Fibroblast of skin of right biceps (primary cell): ENCODE data around the gene LAMA3.
A peak's percentile ranks its signal among the peaks of the same experiment; 100 is the strongest.

Source experiments
- DNase-seq: peaks from one replicate; pipeline ENCODE4 v3.0.0-alpha.2; 2013

Gene LAMA3

GRCh38 chr18:23855721-23856120 is 166.5 kb downstream of the LAMA3 start:
- no peak for DNase-seq

GRCh38 chr18:23856466-23857163 is 167.4 kb downstream of the LAMA3 start:
- DNase-seq, result no peak

GRCh38 chr18:23857164-23857552 is 167.9 kb downstream of the LAMA3 start:
- DNase-seq, result no peak

DNA sequence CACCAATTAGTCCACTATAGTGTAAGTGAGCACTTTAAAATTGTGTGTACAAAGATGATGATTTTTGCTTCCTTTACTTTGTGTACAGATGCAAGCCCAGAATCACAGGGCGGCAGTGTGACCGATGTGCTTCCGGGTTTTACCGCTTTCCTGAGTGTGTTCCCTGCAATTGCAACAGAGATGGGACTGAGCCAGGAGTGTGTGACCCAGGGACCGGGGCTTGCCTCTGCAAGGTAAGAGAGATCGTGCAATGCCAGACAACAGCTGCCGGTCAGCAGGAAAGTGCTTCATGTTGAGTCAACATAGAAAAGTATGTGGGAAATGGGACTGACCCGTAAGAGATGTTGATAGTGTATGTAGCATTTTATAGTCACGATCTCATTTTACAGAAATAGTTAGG is 168.5 kb downstream of the LAMA3 start:
- no peak for DNase-seq

- no peak for DNase-seq
Measured at GRCh38 chr18:23859466-23860336, 170.4 kb downstream of the LAMA3 start.

- no peak for DNase-seq
Measured at GRCh38 chr18:23861326-23861725, 172.1 kb downstream of the LAMA3 start.

DNA sequence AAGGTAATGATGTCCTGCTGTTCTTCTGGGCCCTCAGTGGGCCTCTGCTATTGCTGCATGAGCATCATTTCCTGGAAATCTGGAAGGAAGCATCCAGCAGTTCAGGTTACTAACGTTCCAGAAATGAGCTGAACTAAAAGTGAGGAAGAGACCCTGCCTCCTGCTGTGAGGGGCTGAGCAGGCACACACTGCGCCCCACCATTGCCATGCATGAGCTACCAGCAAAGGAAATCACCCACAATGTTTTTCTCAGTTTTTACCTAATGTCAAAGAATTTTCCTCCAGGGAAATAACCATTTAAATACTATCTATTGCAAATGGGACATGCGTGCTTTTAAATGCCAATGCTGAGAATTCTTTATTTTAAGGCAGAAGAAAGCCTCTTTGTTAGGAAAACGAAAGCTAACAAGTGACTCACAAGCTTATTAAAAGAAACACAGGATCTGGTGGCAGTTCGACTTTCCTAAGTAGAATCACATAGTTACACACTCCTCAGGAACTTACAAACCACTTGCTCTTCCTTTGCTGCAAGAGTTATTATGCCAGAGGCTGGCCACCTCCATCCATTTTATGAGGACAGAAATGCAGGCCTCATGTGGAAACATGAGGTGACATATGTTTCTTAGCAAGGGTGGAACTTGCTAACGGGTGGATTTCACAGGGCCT is 172.7 kb downstream of the LAMA3 start:
- DNase-seq, result peak; percentile 77

GRCh38 chr18:23864624-23865023 is 175.4 kb downstream of the LAMA3 start:
- DNase-seq, result no peak

DNA sequence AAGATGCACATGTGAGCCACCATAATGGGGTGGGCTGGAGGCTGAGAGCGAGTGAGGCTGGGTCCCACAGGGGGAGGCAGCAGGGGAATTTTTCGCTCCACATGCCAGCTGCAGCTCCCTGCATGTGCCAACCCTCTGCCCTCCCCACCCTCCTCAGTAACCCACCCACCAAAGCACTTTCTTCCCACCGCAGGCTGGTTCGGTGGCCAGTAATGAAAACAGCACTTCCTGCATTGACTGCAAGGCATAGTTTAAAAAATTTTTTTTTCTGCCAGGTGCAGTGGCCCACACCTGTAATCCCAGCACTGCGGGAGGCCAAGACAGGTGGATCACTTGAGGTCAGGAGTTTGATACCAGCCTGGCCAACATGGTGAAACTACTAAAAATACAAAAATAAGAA is 177.8 kb downstream of the LAMA3 start:
- no peak for DNase-seq

DNA sequence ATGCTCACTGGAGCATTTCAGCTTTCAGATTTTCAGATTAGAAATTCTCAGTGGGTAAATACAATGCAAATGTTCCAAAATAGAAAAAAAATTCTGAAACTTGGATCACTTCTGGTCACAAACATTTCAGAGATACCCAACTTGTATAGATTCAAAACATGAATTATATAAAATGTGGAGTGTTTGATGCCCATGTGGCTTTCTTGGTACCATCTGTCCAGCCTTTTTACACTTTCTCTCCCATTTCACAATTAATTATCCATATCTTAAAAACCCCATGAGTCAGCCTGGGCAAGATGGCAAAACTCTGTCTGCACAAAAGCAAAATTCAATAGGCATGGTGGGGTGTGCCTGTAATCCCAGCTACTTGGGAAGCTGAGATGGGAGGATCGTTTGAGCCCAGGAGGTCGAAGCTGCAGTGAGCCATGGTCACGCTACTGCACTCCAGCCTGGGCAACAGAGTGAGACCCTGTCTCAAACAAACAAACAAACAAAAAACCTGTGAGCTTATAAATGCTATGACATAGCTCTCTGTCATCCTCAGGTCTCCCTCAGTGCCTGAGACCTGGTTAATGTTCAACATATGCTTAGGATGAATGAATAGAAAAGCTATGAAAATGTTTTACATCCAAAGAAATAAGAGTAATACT is 179.0 kb downstream of the LAMA3 start:
- no peak for DNase-seq

DNA sequence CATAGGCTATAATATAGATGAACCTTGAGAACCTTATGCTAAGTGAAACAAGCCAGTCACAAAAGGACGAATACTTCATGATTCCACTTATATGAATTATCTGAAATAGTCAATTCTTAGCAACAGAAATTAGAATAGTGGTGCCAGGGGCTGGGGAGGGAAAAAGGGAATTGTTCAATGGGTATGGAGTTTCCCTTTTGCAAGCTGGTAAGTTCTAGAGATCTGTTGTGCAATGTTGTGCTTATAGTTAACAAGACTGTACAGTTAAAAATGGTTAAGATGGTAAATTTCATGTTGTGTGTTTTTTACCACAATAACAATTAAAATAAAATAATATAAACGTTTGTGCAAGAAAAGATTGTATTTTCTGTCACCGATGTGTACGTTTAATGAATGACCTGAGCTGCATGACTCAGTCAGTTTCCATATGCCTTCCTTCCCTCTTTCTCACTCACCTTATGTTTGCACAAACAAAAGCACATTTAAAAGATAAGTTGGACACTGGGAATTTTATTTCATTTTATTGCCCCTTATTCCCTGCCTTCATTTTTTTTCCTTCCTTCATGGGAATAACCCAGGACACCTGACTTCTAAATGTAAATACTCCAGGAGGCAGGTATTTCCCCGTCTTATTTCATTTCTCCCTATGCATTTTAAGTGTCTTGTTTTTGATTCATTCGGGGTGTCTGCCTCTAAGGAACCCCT is 181.6 kb downstream of the LAMA3 start:
- DNase-seq, result no peak

- peak; percentile 50 for DNase-seq
Measured at GRCh38 chr18:23871410-23871809, 182.2 kb downstream of the LAMA3 start.

DNA sequence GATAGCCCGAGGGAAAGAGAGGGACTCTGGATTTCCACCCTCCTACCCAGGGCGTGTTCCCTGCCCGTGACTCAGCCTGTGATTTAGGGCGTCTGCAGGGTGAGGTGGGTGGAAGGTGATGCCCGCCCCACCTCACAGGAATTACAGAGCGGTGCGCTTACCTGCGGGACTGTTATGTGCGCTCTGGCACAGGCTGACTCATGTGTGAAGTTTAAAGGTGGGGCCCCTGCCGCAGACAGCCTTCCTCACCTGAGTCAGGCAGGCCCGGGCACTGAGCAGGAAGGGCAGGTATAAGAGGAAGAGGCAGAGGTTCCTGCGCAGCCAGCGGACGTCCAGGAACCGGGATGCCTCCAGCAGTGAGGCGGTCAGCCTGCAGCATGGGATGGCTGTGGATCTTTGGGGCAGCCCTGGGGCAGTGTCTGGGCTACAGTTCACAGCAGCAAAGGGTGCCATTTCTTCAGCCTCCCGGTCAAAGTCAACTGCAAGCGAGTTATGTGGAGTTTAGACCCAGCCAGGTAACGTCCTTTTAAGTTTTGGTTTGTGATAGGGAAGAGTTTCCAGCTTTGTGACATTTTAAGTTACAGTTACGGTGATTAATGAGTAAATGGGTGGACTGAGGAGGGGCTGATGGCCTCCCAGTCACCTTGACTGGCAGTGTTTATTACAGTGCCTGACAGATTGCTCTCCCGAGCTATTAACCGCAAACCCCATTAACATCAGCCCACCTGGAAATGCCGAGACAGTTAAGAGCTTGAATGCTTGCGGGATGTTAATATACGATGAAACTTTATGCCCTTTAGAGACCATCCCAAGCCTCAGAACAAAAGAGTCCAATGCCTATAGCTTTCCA is 183.7 kb downstream of the LAMA3 start:
- DNase-seq, result no peak

DNA sequence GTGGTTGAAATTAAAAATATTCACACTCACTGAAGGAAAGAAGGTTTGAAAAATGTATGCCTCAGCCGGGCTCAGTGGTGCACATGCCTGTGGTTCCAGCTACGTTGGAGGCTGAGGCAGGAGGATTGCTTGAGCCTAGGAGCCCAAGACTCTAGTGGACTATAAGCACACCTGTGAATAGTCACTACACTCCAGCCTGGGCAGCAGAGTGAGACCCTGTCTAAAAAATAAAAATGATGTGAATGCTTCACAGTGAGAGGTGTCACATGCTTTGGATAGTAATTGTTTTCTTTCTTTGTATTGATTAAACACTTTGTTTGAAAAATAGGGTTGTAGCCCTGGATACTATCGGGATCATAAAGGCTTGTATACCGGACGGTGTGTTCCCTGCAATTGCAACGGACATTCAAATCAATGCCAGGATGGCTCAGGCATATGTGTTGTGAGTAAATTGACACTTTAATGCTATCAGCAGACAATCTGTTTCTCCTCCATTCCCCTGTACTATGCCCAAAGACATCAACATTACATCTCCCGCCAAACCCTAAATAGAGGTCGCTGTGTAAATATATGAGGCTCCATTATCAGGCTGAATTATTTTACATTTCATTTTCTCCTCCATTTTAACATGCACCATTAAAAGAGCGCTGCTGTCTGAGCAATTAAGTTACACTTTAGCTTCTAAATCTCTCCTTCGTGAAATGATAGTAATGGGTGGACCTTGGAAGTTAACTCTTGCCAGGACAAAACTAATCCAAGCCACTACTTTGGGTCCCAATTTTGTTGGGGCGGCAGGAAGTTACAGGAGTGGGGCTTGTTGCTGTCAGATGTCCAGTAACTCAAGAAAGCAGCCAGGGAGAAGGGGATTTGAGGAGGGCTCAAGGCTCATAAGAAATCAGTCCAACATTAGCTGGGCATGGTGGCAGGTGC is 187.0 kb downstream of the LAMA3 start:
- no peak for DNase-seq

- DNase-seq, result no peak
Measured at GRCh38 chr18:23876921-23877320, 187.7 kb downstream of the LAMA3 start.

- DNase-seq, result no peak
Measured at GRCh38 chr18:23877371-23877770, 188.1 kb downstream of the LAMA3 start.

DNA sequence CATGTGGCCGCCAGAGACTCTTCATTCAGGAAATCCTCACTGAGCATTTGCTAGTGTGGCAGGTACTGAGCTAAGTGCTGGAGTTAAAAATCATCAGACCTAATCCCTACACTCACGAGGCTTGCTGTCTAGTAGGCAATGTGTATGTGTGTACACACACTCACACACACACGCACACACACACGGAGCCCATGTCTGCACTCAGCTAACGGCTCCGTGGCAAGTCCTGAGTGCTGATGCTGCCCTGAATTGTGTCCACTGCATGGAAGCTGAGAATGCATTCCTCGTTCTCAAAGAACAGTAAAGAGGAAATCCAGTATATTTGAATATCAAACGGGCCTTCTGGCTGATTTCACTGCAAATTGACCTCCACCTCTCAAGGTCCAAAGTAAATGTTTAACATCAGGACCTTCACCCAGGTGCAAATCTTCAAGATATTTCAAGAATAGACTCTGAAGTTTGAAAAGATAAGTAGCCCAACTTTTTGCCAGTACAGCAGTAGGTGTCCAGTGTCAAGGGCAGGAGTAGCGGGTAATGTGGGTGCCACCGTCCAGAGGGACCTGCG is 189.2 kb downstream of the LAMA3 start:
- DNase-seq, result no peak

GRCh38 chr18:23879126-23879525 is 189.9 kb downstream of the LAMA3 start:
- DNase-seq, result no peak

DNA sequence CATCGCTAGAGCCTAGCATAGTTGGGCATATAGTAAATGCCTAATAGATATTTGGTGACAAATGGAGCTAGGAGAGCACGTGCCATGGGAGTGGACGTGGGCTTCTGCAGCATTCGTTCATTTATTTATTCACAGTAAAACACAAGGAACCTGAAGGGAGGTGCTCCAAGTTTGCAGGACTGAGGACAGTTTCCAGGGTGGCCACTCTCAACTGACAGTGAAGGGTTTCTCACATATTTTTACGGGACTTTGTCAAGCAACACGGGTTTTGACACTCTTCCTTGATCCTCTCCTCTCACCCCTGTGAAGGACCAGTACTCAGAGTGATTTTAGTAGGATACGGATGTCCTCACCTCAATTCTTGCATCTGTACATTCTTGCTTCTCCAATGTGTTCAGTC is 190.3 kb downstream of the LAMA3 start:
- DNase-seq, result no peak

- no peak for DNase-seq
Measured at GRCh38 chr18:23879966-23880565, 190.8 kb downstream of the LAMA3 start.
